ENCODE measurements around the gene OSBP. TPM values are rescaled to one million over a fixed set of nuclear protein-coding genes. Genes with fewer than 3 reads are reported as not detected.
"Not testable (repeated sequence)": the region's sequence is repeated elsewhere in the genome, so short reads cannot be mapped to it uniquely, and the experiment has no call there.

Gene OSBP
- 10 to 100 TPM; 41.5 to 60.5 (median 50.7) TPM for polyA plus RNA-seq (ENCODE audit: insufficient read length in 4 of 4)

GRCh38 chr11:59615637-59616395 lies at the start of gene OSBP:
TSS of gene OSBP (minus strand) at chr11:59615774. CDS start at chr11:59615664, 110 bp downstream.
- peak; percentile 100 for DNase-seq (ENCODE audit: low read depth in 4 of 4, low spot score in 3 of 4)

- no peak for DNase-seq (ENCODE audit: low read depth in 4 of 4, low spot score in 3 of 4)
Measured at GRCh38 chr11:59660621-59661020, 45.0 kb upstream of the OSBP start.

- DNase-seq (ENCODE audit: low read depth in 4 of 4, low spot score in 3 of 4): no peak
Measured at GRCh38 chr11:59659981-59660380, 44.4 kb upstream of the OSBP start.

- no peak for DNase-seq (ENCODE audit: low read depth in 4 of 4, low spot score in 3 of 4)
Measured at GRCh38 chr11:59658036-59658435, 42.5 kb upstream of the OSBP start.

- no peak for DNase-seq (ENCODE audit: low read depth in 4 of 4, low spot score in 3 of 4)
Measured at GRCh38 chr11:59654893-59655292, 39.3 kb upstream of the OSBP start.

GRCh38 chr11:59647245-59647980 lies 31.8 kb upstream of the OSBP start:
- no peak for DNase-seq (ENCODE audit: low read depth in 4 of 4, low spot score in 3 of 4)

- DNase-seq (ENCODE audit: low read depth in 4 of 4, low spot score in 3 of 4): no peak
Measured at GRCh38 chr11:59644528-59644927, 29.0 kb upstream of the OSBP start.

GRCh38 chr11:59643390-59643789 lies 27.8 kb upstream of the OSBP start:
- DNase-seq (ENCODE audit: low read depth in 4 of 4, low spot score in 3 of 4): no peak

GRCh38 chr11:59641156-59641555 lies 25.6 kb upstream of the OSBP start:
- DNase-seq (ENCODE audit: low read depth in 4 of 4, low spot score in 3 of 4): no peak

- DNase-seq (ENCODE audit: low read depth in 4 of 4, low spot score in 3 of 4): no peak
Measured at GRCh38 chr11:59630493-59630892, 14.9 kb upstream of the OSBP start.

- no peak for DNase-seq (ENCODE audit: low read depth in 4 of 4, low spot score in 3 of 4)
Measured at GRCh38 chr11:59629996-59630395, 14.4 kb upstream of the OSBP start.

- DNase-seq (ENCODE audit: low read depth in 4 of 4, low spot score in 3 of 4): not testable (repeated sequence)
Measured at GRCh38 chr11:59626969-59627368, 11.4 kb upstream of the OSBP start.

- DNase-seq (ENCODE audit: low read depth in 4 of 4, low spot score in 3 of 4): no peak
Measured at GRCh38 chr11:59625703-59626102, 10.1 kb upstream of the OSBP start.

- no peak for DNase-seq (ENCODE audit: low read depth in 4 of 4, low spot score in 3 of 4)
Measured at GRCh38 chr11:59617876-59618275, 2.3 kb upstream of the OSBP start.

- DNase-seq (ENCODE audit: low read depth in 4 of 4, low spot score in 3 of 4): no peak
Measured at GRCh38 chr11:59616396-59616982, 915 bp upstream of the OSBP start.

GRCh38 chr11:59615120-59615636 lies 396 bp downstream of the OSBP start:
- peak in 1 of 4 donors; percentile 9 for DNase-seq (ENCODE audit: low read depth in 4 of 4, low spot score in 3 of 4)

- no peak for DNase-seq (ENCODE audit: low read depth in 4 of 4, low spot score in 3 of 4)
Measured at GRCh38 chr11:59614277-59615119, 1.1 kb downstream of the OSBP start.

- no peak for DNase-seq (ENCODE audit: low read depth in 4 of 4, low spot score in 3 of 4)
Measured at GRCh38 chr11:59611570-59612565, 3.7 kb downstream of the OSBP start.

GRCh38 chr11:59610289-59610688 lies 5.3 kb downstream of the OSBP start:
- DNase-seq (ENCODE audit: low read depth in 4 of 4, low spot score in 3 of 4): no peak

All from left renal pelvis (tissue), 4 donors.